Measurements from ENCODE around the gene AMIGO2.
A peak's percentile ranks its signal among the peaks of the same experiment; 100 is the strongest.
"Not testable (repeated sequence)": the region's sequence is repeated elsewhere in the genome, so short reads cannot be mapped to it uniquely, and the experiment has no call there.

Gene AMIGO2

GRCh38 chr12:47079468-47079980, at the start of gene AMIGO2, which contains the start of gene PCED1B:
AMIGO2 (minus strand) TSS chr12:47079959; CDS start chr12:47079002, 957 bp downstream.
PCED1B (plus strand) TSS chr12:47079621; CDS start chr12:47235064, 155,443 bp downstream.
- DNase-seq (peak; percentile 74), ATAC-seq (peak; percentile 55)
- Mint-ChIP-seq H3K27me3 (no peaks in the 10 kb centered on the region), H3K36me3 (ENCODE audit: low read depth) (peaks cover 35% of the 10 kb centered on the region), H3K4me1 (peaks cover 71% of the 10 kb centered on the region), H3K4me3 (peak within 1 kb of the TSS; percentile 99), H3K9me3 (no peaks in the 10 kb centered on the region), H3K27ac (peak within 1 kb of the TSS; percentile 98)

- Mint-ChIP-seq H3K27ac (no peak overlapping the region), H3K4me1 (peaks cover 35% of the 10 kb centered on the region), H3K4me3 (no peak overlapping the region), H3K9me3 (no peaks in the 10 kb centered on the region), H3K36me3 (ENCODE audit: low read depth) (peaks cover 10% of the 10 kb centered on the region), H3K27me3 (no peaks in the 10 kb centered on the region)
- no peak for DNase-seq
- ATAC-seq, result no peak
Measured at GRCh38 chr12:47126246-47126645, 46.5 kb upstream of the AMIGO2 start.

GRCh38 chr12:47124451-47124850, 44.7 kb upstream of the AMIGO2 start:
- H3K27ac Mint-ChIP-seq, result no peak overlapping the region
- H3K4me3 Mint-ChIP-seq, result no peak overlapping the region
- DNase-seq (no peak), ATAC-seq (no peak)
- peaks cover 53% of the 10 kb centered on the region for H3K4me1 Mint-ChIP-seq
- H3K36me3 Mint-ChIP-seq (ENCODE audit: low read depth), result peaks cover 10% of the 10 kb centered on the region
- H3K27me3 Mint-ChIP-seq, result no peaks in the 10 kb centered on the region
- no peaks in the 10 kb centered on the region for H3K9me3 Mint-ChIP-seq

- H3K36me3 Mint-ChIP-seq (ENCODE audit: low read depth), result peaks cover 10% of the 10 kb centered on the region
- H3K4me1 Mint-ChIP-seq, result peaks cover 56% of the 10 kb centered on the region
- no peak for DNase-seq
- H3K9me3 Mint-ChIP-seq, result no peaks in the 10 kb centered on the region
- H3K27ac Mint-ChIP-seq, result no peak overlapping the region
- ATAC-seq, result no peak
- H3K4me3 Mint-ChIP-seq, result no peak overlapping the region
- no peaks in the 10 kb centered on the region for H3K27me3 Mint-ChIP-seq
Measured at GRCh38 chr12:47123730-47124129, 44.0 kb upstream of the AMIGO2 start.

- Mint-ChIP-seq H3K27me3 (no peaks in the 10 kb centered on the region), H3K9me3 (peaks cover 4% of the 10 kb centered on the region), H3K36me3 (ENCODE audit: low read depth) (peaks cover 17% of the 10 kb centered on the region), H3K27ac (no peak overlapping the region), H3K4me3 (no peak overlapping the region), H3K4me1 (peaks cover 62% of the 10 kb centered on the region)
- DNase-seq, result no peak
- ATAC-seq, result no peak
Measured at GRCh38 chr12:47122602-47123001, 42.8 kb upstream of the AMIGO2 start.

GRCh38 chr12:47121146-47121545, 41.4 kb upstream of the AMIGO2 start:
- ATAC-seq, result peak; percentile 92
- Mint-ChIP-seq H3K4me3 (peak overlapping the region; percentile 62), H3K27ac (peak overlapping the region; percentile 99), H3K9me3 (peaks cover 4% of the 10 kb centered on the region), H3K36me3 (ENCODE audit: low read depth) (peaks cover 20% of the 10 kb centered on the region), H3K4me1 (peaks cover 65% of the 10 kb centered on the region), H3K27me3 (no peaks in the 10 kb centered on the region)
- no peak for DNase-seq

GRCh38 chr12:47120736-47121135, 41.0 kb upstream of the AMIGO2 start:
- peaks cover 65% of the 10 kb centered on the region for H3K4me1 Mint-ChIP-seq
- no peak for DNase-seq

GRCh38 chr12:47117305-47117704, 37.5 kb upstream of the AMIGO2 start:
- H3K9me3 Mint-ChIP-seq, H3K27me3 Mint-ChIP-seq, DNase-seq, ATAC-seq, H3K27ac Mint-ChIP-seq, H3K4me3 Mint-ChIP-seq: not testable (repeated sequence)
- peaks cover 12% of the 10 kb centered on the region for H3K36me3 Mint-ChIP-seq (ENCODE audit: low read depth)
- H3K4me1 Mint-ChIP-seq, result peaks cover 51% of the 10 kb centered on the region

More at GRCh38 chr12:47120736-47121135, 41.0 kb upstream of the AMIGO2 start:
- ATAC-seq, result peak; percentile 88
- H3K36me3 Mint-ChIP-seq (ENCODE audit: low read depth), result peaks cover 20% of the 10 kb centered on the region
- peak overlapping the region; percentile 62 for H3K4me3 Mint-ChIP-seq
- peaks cover 4% of the 10 kb centered on the region for H3K9me3 Mint-ChIP-seq
- peak overlapping the region; percentile 99 for H3K27ac Mint-ChIP-seq
- no peaks in the 10 kb centered on the region for H3K27me3 Mint-ChIP-seq

GRCh38 chr12:47114481-47114892, 34.7 kb upstream of the AMIGO2 start:
- H3K36me3 Mint-ChIP-seq (ENCODE audit: low read depth), result peaks cover 20% of the 10 kb centered on the region

GRCh38 chr12:47112679-47113078, 32.9 kb upstream of the AMIGO2 start:
- H3K4me1 Mint-ChIP-seq, result peaks cover 46% of the 10 kb centered on the region
- peaks cover 22% of the 10 kb centered on the region for H3K36me3 Mint-ChIP-seq (ENCODE audit: low read depth)
- no peaks in the 10 kb centered on the region for H3K27me3 Mint-ChIP-seq
- H3K9me3 Mint-ChIP-seq, result peaks cover under 1% of the 10 kb centered on the region
- DNase-seq (no peak), ATAC-seq (no peak)
- H3K27ac Mint-ChIP-seq, result peak overlapping the region; percentile 36
- H3K4me3 Mint-ChIP-seq, result no peak overlapping the region

More at GRCh38 chr12:47114481-47114892, 34.7 kb upstream of the AMIGO2 start:
- peaks cover 4% of the 10 kb centered on the region for H3K9me3 Mint-ChIP-seq
- no peak for DNase-seq
- no peak overlapping the region for H3K4me3 Mint-ChIP-seq
- H3K27me3 Mint-ChIP-seq, result no peaks in the 10 kb centered on the region
- H3K4me1 Mint-ChIP-seq, result peaks cover 49% of the 10 kb centered on the region
- no peak overlapping the region for H3K27ac Mint-ChIP-seq
- no peak for ATAC-seq

- DNase-seq (no peak), ATAC-seq (peak; percentile 45)
- Mint-ChIP-seq H3K4me3 (peak overlapping the region; percentile 48), H3K36me3 (ENCODE audit: low read depth) (peaks cover 19% of the 10 kb centered on the region), H3K4me1 (peaks cover 43% of the 10 kb centered on the region), H3K9me3 (no peaks in the 10 kb centered on the region), H3K27me3 (no peaks in the 10 kb centered on the region), H3K27ac (peak overlapping the region; percentile 91)
Measured at GRCh38 chr12:47111854-47112253, 32.1 kb upstream of the AMIGO2 start.

GRCh38 chr12:47111392-47111778, 31.6 kb upstream of the AMIGO2 start:
- ATAC-seq (peak; percentile 80), DNase-seq (peak; percentile 23)
- Mint-ChIP-seq H3K9me3 (no peaks in the 10 kb centered on the region), H3K36me3 (ENCODE audit: low read depth) (peaks cover 19% of the 10 kb centered on the region), H3K27me3 (no peaks in the 10 kb centered on the region), H3K4me3 (peak overlapping the region; percentile 48), H3K27ac (peak overlapping the region; percentile 91), H3K4me1 (peaks cover 43% of the 10 kb centered on the region)

GRCh38 chr12:47110718-47111391, 31.1 kb upstream of the AMIGO2 start:
- no peaks in the 10 kb centered on the region for H3K27me3 Mint-ChIP-seq
- DNase-seq, result no peak
- H3K27ac Mint-ChIP-seq, result peak overlapping the region; percentile 91
- H3K4me3 Mint-ChIP-seq, result peak overlapping the region; percentile 9
- H3K4me1 Mint-ChIP-seq, result peaks cover 43% of the 10 kb centered on the region
- no peaks in the 10 kb centered on the region for H3K9me3 Mint-ChIP-seq
- peak; percentile 81 for ATAC-seq
- H3K36me3 Mint-ChIP-seq (ENCODE audit: low read depth), result peaks cover 19% of the 10 kb centered on the region

- H3K27ac Mint-ChIP-seq, result no peak overlapping the region
- H3K4me3 Mint-ChIP-seq, result no peak overlapping the region
- no peaks in the 10 kb centered on the region for H3K9me3 Mint-ChIP-seq
- DNase-seq (no peak), ATAC-seq (no peak)
- peaks cover 21% of the 10 kb centered on the region for H3K36me3 Mint-ChIP-seq (ENCODE audit: low read depth)
- H3K27me3 Mint-ChIP-seq, result no peaks in the 10 kb centered on the region
- H3K4me1 Mint-ChIP-seq, result peaks cover 50% of the 10 kb centered on the region
Measured at GRCh38 chr12:47110011-47110541, 30.3 kb upstream of the AMIGO2 start.

GRCh38 chr12:47107926-47108325, 28.2 kb upstream of the AMIGO2 start:
- Mint-ChIP-seq H3K4me1 (peaks cover 47% of the 10 kb centered on the region), H3K27me3 (no peaks in the 10 kb centered on the region)

More at GRCh38 chr12:47107926-47108325, 28.2 kb upstream of the AMIGO2 start:
- Mint-ChIP-seq H3K36me3 (ENCODE audit: low read depth) (peaks cover 21% of the 10 kb centered on the region), H3K9me3 (no peaks in the 10 kb centered on the region), H3K27ac (no peak overlapping the region), H3K4me3 (no peak overlapping the region)
- ATAC-seq (no peak), DNase-seq (no peak)
